HG03103 (cell line): ENCODE data around the gene PCBP2.
"Not testable (repeated sequence)": the region's sequence is repeated elsewhere in the genome, so short reads cannot be mapped to it uniquely, and the experiment has no call there.

ENCODE experiments used
- ATAC-seq: cut with Tn5 transposase; IDR thresholded peaks from one replicate; pipeline ENCODE4 v1.9.1; 2021; ENCODE audit warnings: low read depth; ENCODE audit not compliant: unreplicated experiment

Gene PCBP2

GRCh38 chr12:53467880-53468279 lies 16.0 kb downstream of the PCBP2 start:
- ATAC-seq: no peak

- no peak for ATAC-seq
Measured at GRCh38 chr12:53468282-53468681, 16.4 kb downstream of the PCBP2 start.

- no peak for ATAC-seq
Measured at GRCh38 chr12:53472056-53472582, 20.2 kb downstream of the PCBP2 start.

- ATAC-seq: no peak
Measured at GRCh38 chr12:53474077-53474476, 22.2 kb downstream of the PCBP2 start.

- ATAC-seq: no peak
Measured at GRCh38 chr12:53474819-53475218, 22.9 kb downstream of the PCBP2 start.

GRCh38 chr12:53476769-53477209 lies 24.9 kb downstream of the PCBP2 start:
- no peak for ATAC-seq

GRCh38 chr12:53478865-53479264 lies 27.0 kb downstream of the PCBP2 start:
- no peak for ATAC-seq

GRCh38 chr12:53479331-53479730 lies 27.4 kb downstream of the PCBP2 start:
- ATAC-seq: no peak

GRCh38 chr12:53480491-53481442 lies 28.9 kb downstream of the PCBP2 start:
- no peak for ATAC-seq

- not testable (repeated sequence) for ATAC-seq
Measured at GRCh38 chr12:53481458-53481857, 29.6 kb downstream of the PCBP2 start.

- ATAC-seq: no peak
Measured at GRCh38 chr12:53481939-53482586, 30.2 kb downstream of the PCBP2 start.

GRCh38 chr12:53482626-53483168 lies 30.8 kb downstream of the PCBP2 start:
- ATAC-seq: no peak

- no peak for ATAC-seq
Measured at GRCh38 chr12:53483225-53483978, 31.5 kb downstream of the PCBP2 start.

GRCh38 chr12:53483979-53484377 lies 32.1 kb downstream of the PCBP2 start:
- ATAC-seq: no peak

GRCh38 chr12:53484686-53485575 lies 33.0 kb downstream of the PCBP2 start:
- no peak for ATAC-seq

GRCh38 chr12:53485955-53486735 lies 34.2 kb downstream of the PCBP2 start:
- ATAC-seq: no peak

- no peak for ATAC-seq
Measured at GRCh38 chr12:53486736-53487487, 35.0 kb downstream of the PCBP2 start.

GRCh38 chr12:53489242-53489864 lies 37.5 kb downstream of the PCBP2 start:
- ATAC-seq: no peak
